Astrocyte of the cerebellum (primary cell): ENCODE measurements around the gene CYP27B1.
A peak's percentile ranks its signal among the peaks of the same experiment; 100 is the strongest.

ENCODE experiments used
- DNase-seq: peaks from one replicate; pipeline ENCODE4 v3.0.0-alpha.2; 2011; ENCODE audit warnings: low read depth
- H3K4me3 ChIP-seq: 2 replicates; pipeline ENCODE4 v1.5.1; 2011; ENCODE audit warnings: mild to moderate bottlenecking, low read depth, low read length, moderate library complexity
- CTCF ChIP-seq: IDR thresholded peaks from 2 replicates; pipeline ENCODE4 v1.5.1; 2012; ENCODE audit warnings: low read length, low read depth, moderate library complexity, mild to moderate bottlenecking; ENCODE audit errors: missing control alignments
- in situ Hi-C: cut with HindIII; loops from 2 replicates; pipeline ENCODE4 v1.10.0; 2017; ENCODE audit warnings: low sequenced_read_pairs

The CYP27B1 gene

DNA sequence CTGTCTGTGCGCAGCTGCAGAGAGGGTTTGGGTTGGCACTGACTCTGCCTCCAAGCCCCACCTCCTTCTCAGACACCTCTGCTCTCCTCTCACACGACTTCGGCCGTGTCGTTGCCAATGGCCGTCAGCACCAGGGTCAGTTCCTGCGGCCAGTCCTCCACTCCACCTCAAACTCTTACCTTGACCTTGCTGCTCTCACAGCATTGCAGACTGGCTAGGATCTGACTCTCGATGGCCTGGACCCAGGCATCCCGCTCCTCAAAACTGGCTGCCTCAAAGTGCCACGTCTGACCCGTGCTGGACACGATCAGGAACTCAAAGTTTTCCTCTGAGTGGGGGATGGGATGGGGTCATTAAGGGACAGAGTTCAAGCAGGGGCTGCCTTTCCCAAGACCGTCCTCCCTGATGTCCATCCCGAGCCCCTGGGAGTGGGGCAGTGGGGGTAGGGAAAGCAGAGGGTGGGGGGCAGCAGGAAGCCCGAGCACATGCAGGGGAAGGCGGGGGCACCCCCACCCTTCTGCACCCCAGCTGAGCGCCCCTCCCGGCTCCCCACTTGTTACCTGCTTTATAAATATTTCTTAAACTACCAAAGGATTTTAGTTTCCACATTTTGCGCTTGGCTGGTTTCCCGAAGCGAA is 39.0 kb downstream of the CYP27B1 start:
- in situ Hi-C loops = no loop called here
- DNase-seq = no peak
- no peak overlapping the region for H3K4me3 ChIP-seq
- no peak for TF ChIP-seq CTCF

- in situ Hi-C loops = no loop called here
- H3K4me3 ChIP-seq = peak overlapping the region; percentile 72
- no peak for DNase-seq
- TF ChIP-seq CTCF = peak; percentile 33
Measured at GRCh38 chr12:57726884-57727757, 39.8 kb downstream of the CYP27B1 start.

- DNase-seq = peak; percentile 47
- TF ChIP-seq CTCF = peak; percentile 87
- in situ Hi-C loops = no loop called here
- peak overlapping the region; percentile 72 for H3K4me3 ChIP-seq
Measured at GRCh38 chr12:57726151-57726883, 40.6 kb downstream of the CYP27B1 start.

DNA sequence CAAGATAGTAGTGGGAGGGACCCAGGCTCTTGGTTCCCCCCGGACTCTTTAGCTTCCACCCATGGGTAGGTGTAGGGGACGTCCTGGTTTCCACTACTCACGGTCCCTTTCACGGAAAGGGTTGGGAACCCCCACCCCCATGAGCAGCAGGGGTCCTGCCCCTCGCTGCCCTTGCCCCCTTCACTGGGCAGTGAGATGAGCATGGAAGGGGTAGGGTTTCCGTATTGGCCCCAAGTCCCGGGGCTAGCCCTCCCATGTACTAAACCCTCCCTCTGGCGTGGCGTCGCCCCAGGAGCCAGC is 41.1 kb downstream of the CYP27B1 start:
- no peak for DNase-seq
- in situ Hi-C loops = no loop called here
- no peak for TF ChIP-seq CTCF
- H3K4me3 ChIP-seq = peak overlapping the region; percentile 72

- TF ChIP-seq CTCF = no peak
- H3K4me3 ChIP-seq = no peak overlapping the region
- in situ Hi-C loops = no loop called here
- no peak for DNase-seq
Measured at GRCh38 chr12:57724936-57725740, 41.7 kb downstream of the CYP27B1 start.
